NCI-H2227 (cell line): Measurements from ENCODE around the gene SRPRB.
A peak's percentile ranks its signal among the peaks of the same experiment; 100 is the strongest.

Experiments used
- DNase-seq: peaks from one replicate; lab custom pipeline; 2025; ENCODE audit not compliant: unreplicated experiment; lab: John Stamatoyannopoulos, UW

The SRPRB gene, protein sequence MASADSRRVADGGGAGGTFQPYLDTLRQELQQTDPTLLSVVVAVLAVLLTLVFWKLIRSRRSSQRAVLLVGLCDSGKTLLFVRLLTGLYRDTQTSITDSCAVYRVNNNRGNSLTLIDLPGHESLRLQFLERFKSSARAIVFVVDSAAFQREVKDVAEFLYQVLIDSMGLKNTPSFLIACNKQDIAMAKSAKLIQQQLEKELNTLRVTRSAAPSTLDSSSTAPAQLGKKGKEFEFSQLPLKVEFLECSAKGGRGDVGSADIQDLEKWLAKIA

DNA sequence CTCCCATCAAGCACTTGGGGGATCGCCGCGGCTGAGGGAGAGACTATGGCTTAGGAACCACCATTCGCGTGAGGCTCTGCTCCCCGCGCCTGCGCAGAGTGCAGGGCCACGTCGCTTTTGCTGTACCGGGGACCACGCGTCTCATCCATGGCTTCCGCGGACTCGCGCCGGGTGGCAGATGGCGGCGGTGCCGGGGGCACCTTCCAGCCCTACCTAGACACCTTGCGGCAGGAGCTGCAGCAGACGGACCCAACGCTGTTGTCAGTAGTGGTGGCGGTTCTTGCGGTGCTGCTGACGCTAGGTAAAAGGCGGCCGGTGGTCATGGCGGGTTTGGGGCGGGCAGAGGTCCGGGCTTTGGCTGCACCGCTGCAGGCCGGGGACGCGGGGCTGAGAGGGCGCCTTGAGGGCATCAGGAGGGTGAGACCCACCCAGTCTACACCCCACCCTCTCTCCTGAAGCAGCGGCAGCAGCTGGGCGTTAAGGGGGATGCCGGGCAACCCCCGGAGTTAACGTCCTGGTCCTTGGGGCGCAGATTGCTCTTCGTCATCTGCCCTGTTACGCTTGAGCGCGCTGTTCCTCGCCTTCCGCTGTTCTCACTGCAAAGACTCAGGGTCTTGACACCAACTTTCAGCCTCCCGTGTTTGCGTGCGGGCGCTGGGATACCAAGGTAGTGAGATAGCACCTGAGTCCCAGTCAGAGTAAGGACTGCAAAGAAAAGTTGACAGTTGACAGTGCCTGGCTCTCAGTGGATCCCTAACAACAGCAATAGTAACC, at the start of gene SRPRB:
Gene SRPRB, plus strand, starts transcription at position 114 of the 774 bp plus-strand sequence. Its CDS starts 34 bp downstream, at position 148.
- DNase-seq: peak; percentile 90

DNA sequence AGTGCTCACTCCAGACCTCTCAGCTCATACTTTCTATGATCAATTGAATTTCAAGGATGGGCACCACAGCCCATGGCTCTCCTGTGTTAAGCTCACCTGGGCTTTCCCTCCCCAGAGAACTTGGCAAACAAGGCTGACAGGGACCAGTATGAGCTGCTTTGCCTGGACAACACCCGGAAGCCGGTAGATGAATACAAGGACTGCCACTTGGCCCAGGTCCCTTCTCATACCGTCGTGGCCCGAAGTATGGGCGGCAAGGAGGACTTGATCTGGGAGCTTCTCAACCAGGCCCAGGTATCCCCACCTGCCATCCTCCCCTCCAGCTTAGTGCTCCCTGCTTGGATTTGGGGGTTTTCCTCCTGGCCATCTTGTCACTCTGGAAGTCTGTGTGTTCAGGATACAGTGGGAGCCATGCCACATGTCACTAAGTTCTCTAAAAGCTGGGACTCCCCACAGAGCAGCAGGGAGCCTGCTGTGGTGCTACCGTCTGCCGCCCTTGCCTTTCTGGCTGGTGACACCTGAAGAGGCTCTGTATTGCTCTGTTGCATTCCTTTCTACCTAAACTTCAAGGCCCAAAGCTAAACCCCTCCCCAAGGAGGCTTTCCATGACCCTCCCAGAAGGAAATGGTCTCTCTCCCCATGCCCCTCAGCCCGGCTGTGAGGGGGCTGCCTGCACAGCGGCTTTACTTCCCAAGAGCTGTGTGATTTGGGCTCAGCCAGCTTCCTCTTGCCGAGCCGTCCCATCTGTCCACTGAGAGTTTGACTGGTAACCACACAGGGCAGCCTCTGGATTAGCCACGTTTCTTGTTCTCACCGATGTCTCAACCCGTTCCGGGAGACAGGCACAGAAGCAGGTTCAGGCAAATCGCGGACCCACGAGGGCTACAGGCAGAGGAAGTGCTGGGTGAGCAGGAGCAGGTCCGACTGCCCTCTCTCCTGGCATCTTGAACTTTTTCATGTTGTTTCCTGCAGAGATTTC, 48.6 kb upstream of the SRPRB start:
- no peak for DNase-seq

DNA sequence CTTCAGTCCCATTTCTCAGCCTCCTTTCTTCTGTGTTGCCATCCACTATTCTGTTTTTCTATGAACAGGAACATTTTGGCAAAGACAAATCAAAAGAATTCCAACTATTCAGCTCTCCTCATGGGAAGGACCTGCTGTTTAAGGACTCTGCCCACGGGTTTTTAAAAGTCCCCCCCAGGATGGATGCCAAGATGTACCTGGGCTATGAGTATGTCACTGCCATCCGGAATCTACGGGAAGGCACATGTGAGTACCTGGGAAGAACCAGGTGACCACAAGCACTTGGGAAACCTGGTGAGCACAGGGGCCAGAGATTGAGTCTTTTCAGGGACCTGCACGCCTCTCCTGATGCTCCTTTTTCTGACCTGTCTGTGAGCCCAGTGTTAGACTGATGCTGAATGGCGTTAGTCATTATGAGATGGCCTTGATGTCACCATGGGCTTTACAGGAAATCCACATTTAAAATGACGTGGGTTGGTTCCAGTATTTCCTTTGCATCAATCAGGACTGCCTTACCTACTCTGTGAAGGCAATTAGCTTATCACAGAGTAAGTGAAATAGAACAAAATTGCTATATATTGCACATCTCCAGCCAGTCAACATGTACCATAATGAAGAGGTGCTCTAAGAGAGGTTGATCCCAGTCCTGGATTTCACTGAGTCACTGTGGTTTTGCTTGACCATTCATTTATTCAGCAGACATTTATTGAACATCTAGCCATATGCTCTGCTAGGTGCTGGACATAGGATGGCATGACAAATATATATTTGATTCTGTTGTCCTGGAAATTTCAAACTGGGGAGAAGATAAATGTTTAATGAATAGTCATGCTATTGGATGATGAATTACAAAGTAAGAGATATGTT, 47.7 kb upstream of the SRPRB start:
- DNase-seq: no peak

DNA sequence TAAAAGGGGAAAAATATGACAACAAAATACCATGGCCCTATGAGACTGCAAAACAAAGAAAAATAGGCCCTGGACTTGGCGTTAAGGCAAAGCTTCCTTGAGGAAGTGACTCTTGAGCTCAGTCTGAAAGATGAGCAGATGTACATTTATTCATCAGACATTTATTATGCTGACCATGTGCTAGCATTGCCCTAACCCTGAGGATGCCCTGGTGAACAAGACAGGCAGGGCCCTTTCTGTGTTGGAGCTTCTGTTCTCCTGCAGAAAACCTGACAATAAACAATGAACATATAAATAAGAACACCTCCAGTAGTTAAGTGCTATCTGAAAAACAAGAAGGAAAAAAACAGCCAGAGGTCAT, 47.1 kb upstream of the SRPRB start:
- DNase-seq: no peak

DNA sequence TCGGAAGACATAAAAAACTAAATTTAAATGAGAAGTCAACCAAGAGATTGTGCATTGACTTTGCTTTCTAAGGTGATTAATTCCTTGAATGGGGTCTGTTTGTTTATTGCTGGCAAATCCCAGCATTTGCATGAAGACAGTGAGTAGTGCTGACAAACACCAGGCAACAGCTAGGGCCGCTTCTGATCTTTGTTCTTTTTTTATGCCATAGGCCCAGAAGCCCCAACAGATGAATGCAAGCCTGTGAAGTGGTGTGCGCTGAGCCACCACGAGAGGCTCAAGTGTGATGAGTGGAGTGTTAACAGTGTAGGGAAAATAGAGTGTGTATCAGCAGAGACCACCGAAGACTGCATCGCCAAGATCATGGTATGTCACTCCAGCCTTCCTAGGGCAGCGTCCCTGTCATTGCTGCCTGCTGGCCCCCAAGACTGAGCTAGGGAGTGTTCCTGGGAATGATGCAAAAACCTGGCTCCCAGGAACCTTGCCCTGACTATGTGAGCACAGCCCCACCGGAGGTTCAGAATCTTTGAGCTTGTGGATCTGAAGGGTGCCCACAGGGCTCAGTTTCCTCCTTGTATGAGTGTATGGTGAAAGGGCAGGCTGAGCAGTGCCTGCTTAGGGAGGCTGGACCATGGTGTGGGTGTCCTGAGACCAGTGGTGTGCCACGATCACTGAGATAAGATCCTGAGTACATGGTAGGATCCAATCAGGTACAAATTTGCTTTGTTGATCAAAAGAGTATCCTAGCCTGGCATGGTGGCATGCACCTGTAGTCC, 46.5 kb upstream of the SRPRB start:
- DNase-seq: no peak

DNA sequence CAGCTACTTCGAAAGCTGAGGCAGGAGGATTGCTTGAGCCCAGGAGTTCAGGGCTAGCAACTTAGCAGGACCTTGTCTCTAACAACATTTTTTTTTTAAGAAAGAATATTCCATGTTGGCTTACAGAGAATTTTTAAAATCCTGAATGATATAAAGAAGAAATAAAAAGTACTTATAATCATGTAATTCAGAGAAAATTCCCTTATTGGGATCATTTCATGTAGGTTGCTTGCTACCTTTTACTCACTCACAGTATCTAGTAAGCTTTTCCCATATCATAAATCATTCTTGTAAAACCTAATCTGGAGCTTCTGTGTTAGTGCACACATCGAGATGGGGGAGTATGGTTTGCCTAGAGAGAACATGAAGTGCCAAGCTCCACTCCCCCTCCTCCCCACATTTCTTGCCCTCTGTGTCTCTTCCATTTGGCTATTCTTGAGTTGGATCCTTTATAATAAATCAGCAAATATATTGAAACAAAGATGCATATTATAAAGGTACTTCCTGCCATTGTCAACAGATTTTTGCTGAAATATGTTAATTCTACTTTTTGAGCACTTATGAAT, 45.8 kb upstream of the SRPRB start:
- DNase-seq: no peak

DNA sequence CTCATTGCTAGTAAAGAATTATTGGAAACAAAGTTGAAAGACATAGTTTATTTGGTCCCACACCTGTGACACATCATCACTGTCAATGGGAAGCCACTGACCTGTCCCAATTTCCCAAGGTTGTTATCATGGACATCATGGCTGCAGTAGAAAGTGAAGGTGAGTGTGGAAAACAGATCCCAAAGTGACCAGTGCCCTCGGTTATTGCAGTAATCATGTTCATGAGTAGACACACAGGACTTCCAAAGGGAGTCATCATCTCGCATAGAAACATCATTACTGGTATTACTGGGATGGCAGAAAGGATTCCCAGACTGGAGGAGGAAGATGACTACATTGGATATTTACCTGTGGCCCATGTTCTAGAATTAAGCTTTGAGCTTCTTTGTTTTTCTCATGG, 44.7 kb upstream of the SRPRB start:
- no peak for DNase-seq

DNA sequence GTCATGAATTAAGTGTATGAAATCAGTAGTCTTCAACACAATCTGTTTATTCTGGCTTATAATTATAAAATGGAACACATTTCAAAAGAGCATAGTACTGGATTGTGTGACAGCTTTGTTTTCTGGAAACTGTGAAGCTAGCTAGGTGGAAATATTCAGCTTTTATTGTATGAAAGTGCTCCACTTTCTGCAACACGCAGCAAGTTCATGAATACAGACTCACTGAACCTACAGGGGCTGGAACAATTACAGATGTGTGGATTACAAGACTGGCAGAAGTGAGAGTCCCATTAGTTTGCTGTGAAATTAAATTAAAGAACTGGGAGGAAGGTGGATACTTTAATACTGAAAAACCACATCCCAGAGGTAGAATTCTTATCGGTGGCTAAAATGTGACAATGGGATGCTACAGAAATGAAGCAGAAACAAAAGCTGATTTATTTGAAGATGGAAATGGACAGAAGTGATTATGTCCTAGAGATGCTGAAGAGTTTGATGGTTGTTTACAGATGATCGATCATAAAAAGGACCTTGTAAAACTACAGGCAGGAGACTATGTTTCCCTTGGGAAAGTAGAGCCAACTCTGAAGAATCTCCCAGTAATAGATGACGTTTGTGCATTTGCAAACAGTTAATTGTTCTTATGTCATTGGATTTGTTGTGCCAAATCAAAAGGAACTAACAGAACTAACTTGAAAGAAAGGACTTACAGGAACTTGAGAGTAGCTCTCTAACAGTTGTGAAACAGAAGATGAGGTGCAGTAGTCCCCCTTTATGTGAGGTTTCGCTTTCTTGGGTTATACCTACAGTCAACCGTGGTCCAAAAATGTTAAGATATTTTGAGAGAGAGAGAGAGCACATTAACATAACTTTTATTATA, 43.8 kb upstream of the SRPRB start:
- DNase-seq: no peak

DNA sequence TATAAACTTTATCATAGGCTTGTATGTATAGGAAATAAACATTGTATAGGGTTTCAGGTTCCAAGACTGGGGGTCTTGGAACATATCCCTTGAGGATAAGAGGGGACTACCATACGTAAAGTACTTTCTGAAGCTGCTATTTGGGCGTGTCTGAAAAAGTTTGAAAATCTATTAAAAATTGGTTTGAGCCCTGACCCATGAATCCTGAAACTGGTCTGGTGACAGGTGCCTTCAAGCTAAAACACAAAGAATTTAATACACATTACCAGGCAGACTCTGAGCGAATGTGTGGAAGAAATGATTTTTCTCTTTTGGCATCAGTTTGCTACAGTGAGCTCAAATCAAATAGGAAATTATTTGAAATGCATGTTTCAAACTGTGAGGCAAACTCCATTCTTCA, 43.1 kb upstream of the SRPRB start:
- no peak for DNase-seq

DNA sequence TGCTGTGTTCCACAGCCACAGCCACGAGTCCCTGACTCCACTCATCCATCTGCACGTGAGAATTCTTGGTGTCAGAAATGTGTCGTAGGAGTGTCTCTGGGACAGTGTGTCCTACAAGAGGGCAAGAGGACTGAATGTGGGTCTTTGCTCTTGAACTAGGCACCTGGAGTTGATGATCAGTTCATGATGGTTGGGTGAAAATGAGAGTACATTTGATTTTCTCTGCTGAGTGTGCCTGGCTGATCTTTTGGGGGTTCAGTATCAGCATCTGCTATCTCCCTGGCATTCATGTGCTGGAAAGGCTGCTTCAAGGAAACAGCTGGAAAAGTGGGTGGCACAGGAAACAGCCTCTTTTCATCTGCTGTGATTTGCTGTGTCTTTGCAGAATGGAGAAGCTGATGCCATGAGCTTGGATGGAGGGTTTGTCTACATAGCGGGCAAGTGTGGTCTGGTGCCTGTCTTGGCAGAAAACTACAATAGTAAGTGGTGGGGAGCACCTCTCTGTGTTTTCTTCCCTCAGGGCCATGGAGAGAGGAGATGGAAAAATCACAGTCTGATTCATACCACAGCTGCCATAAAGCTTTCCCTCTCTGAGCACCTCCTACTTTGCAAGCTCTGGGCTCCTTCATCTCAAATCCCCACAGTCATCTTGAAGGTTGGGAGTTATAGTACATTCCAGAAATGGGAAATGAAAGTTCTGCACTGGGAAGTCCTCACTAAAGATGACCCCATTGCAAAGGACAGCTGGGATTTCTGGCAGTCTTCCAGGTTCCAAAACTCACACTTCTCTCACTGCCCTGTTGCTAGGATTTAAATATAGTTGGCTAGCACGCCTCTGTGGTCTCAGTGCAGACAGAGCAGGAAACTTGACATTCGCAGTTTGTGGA, 41.6 kb upstream of the SRPRB start:
- no peak for DNase-seq

DNA sequence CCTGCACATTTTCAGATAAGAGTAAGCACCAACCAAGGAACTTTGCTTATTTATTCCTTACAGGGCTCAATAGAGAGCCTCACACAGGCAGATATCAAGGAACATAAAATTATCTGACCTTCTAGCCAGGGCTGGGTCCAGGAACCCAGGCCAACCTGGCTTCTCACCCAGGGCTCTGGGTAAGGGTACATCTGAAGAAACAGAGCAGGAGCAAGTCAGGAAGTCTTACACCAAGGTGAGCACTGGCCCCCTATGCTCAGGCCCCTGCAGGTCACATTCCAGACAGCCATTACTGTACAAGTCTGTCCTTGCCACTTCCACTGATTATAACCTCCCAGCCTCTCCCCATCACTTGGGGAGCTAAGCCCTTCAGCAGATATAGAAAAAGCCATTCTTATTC, 40.4 kb upstream of the SRPRB start:
- DNase-seq: no peak

DNA sequence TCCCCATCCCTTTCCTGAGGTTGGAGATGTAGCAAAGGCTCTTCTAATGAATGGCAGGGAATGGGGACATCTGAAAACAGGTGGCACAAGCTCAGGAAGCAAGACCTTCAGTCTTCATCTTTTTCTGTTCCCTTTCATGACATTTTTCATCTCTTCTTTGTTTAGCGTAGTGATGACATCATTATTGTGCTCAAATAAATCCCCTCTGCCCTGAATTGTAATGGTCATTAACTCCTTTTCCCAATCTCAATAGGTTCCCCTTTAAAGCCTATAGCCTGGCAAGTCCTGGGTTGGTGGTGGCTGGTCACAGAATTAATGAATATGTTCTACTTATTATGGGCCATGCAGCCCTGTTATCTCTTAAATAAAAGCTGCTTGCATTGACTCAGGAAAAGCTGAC, 38.0 kb upstream of the SRPRB start:
- DNase-seq: no peak

DNA sequence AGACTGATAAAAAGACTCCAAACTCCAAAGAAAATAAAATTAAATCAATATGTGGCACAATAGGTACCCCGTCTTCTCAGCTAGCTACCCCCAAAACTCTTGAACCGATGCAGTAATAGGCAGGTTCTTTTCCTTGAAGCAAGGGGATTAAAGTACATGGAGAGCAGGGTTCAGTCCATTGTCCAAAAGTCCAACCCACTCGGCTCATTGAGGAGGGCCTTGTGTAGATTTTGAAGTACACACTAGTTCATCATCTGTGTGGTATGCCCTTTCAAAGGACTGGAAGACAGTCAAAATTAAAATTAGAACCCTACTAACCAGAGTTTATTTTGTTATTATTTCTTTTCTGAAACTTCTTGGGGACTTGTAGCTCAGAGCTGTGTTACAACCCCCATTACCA, 36.1 kb upstream of the SRPRB start:
- DNase-seq: no peak

DNA sequence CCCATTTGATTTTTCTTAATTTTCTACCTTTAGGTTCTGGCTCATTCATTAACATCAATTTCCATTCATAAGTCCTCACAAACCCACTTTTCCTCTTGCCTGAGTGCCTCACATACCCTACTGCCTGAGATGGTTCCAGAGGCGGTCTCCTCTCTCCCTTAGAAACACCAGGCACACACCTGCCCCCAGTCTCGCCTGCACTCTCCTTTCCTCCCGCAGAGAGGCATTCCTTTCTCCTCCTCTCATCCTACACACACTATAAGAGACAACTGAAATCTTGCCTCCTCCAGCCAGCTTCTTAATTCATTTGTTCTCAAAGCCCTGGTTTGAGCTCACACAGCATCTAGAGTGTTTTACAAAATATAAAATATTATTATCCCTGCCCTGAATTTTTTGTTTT, 31.9 kb upstream of the SRPRB start:
- no peak for DNase-seq

DNA sequence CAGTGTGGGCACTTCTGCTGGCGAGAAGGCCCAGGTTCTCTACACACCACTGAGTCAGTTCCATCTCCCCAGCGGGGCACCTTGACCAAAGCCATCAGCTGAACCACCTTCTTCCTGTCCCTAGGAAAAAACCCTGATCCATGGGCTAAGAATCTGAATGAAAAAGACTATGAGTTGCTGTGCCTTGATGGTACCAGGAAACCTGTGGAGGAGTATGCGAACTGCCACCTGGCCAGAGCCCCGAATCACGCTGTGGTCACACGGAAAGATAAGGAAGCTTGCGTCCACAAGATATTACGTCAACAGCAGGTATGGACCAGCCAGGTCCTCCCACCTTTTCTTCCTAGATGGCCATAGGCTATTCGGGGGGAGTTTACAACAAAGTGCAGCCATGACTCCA, 30.3 kb upstream of the SRPRB start:
- no peak for DNase-seq

DNA sequence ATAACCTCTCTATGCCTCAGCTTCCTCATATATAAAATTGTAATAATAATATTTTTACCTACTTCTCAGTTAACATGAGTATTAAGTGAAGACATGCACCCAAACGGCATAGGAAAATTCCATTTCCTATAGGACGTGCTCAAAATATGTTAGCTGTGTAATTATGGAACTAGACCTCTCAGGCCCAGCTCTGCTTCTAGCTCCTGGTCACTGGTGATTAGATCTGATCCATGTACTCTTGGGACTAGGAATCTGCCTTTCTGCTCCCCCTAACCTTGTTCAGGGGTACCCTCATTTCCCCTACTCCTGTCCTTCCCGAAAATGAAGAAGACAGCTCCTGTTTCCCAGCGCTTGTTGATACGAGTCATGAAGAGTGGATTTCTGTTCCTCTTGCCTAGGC, 29.8 kb upstream of the SRPRB start:
- DNase-seq: no peak

DNA sequence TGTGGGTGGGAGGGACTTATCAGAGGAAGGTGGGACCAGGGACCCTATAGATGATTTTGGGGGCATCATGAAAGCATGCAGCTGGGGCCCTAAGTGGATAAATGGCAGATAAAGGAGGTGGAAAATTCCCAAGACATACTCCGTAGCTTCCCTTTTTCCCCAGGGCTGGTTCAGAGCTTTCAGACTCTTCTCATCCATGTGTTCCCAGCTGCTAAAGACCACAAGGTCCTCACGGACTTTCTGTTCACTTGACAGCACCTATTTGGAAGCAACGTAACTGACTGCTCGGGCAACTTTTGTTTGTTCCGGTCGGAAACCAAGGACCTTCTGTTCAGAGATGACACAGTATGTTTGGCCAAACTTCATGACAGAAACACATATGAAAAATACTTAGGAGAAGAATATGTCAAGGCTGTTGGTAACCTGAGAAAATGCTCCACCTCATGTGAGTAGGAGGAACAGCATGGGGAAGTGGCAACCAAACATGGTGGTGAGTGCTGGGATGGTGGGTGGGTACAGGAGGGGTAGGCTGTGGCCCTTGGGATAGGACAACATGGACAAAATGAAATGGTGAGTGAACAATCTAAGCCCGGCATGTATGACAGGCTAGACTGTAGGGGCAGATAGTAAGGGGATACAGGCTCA, 28.7 kb upstream of the SRPRB start:
- DNase-seq: no peak
